Gastroesophageal sphincter (tissue), 4 donors: Measurements from ENCODE around the gene CCNO. TPM values are rescaled to one million over a fixed set of nuclear protein-coding genes. Genes with fewer than 3 reads are reported as not detected.

Source experiments
- ATAC-seq: fragments of 150-250 bp; one replicate; pipeline ENCODE4 v1.9.1; 2016; ENCODE audit warnings: mild to moderate bottlenecking, moderate library complexity
- H3K27ac ChIP-seq, 4 donors: fragments of 200-600 bp; sonication (generic) in 3 of 4; 1 replicate in 3 of 4; 2 replicates in 1 of 4; pipeline ENCODE4 v1.5.1; 2016 to 2019
- H3K27me3 ChIP-seq: fragments of 200-600 bp; sonication (generic); one replicate; pipeline ENCODE4 v1.5.1; 2019
- H3K36me3 ChIP-seq, 2 donors: fragments of 200-600 bp; sonication (generic); one replicate each; pipeline ENCODE4 v1.5.1; 2019; ENCODE audit warnings: control low read depth in 1 of 2
- H3K4me1 ChIP-seq, 3 donors: fragments of 200-600 bp; sonication (generic); 1 replicate in 2 of 3; 2 replicates in 1 of 3; pipeline ENCODE4 v1.5.1; 2016 to 2019; ENCODE audit warnings: control low read depth in 2 of 3
- H3K4me3 ChIP-seq, 2 donors: fragments of 200-600 bp; sonication (generic); one replicate each; pipeline ENCODE4 v1.5.1; 2019; ENCODE audit warnings: mild to moderate bottlenecking in 1 of 2, moderate library complexity in 1 of 2
- H3K9me3 ChIP-seq, 3 donors: fragments of 200-600 bp; sonication (generic); one replicate each; pipeline ENCODE4 v1.5.1; 2017 to 2019; ENCODE audit warnings: control low read depth in 2 of 3
- EP300 ChIP-seq: sonication (generic); formaldehyde crosslinking; IDR thresholded peaks from one replicate; pipeline ENCODE4 v1.6.1; 2017; ENCODE audit warnings: antibody characterized with exemption, mild to moderate bottlenecking
- POLR2A ChIP-seq, 2 donors: fragments of 450-650 bp; IDR thresholded peaks; one replicate each; pipeline ENCODE4 v1.6.1; 2017; ENCODE audit warnings: antibody characterized with exemption in 2 of 2, mild to moderate bottlenecking in 2 of 2, moderate library complexity in 1 of 2
- POLR2AphosphoS5 ChIP-seq: sonication (generic); formaldehyde crosslinking; IDR thresholded peaks from one replicate; pipeline ENCODE4 v1.6.1; 2017; ENCODE audit warnings: antibody characterized with exemption
- WGBS, 2 donors: methylation state at CpG; one replicate each; pipeline ENCODE4 v1.1.5; 2018; ENCODE audit warnings: low coverage in 1 of 2; 5-methylcytosine and 5-hydroxymethylcytosine counted together
- total RNA-seq, 4 donors: library from RNA; depleted of rRNA; stranded (reverse); fragments of >200 nt; gene quantifications; one replicate each; pipeline ENCODE4 v1.1.0, GENCODE V29; 2016
- TF ChIP-seq, protein P1 (sequence below), 4 experiments: fragments of 200-600 bp in 2 of 4; fragments of 450-650 bp in 2 of 4; sonication (generic) in 1 of 4; IDR thresholded peaks; one replicate each; pipeline ENCODE4 v1.5.1; 2017 to 2019; ENCODE audit warnings: antibody characterized with exemption in 4 of 4, mild to moderate bottlenecking in 2 of 4, moderate library complexity in 2 of 4

Gene CCNO
- total RNA-seq, 4 donors from 2014 or later, result not detected

DNA sequence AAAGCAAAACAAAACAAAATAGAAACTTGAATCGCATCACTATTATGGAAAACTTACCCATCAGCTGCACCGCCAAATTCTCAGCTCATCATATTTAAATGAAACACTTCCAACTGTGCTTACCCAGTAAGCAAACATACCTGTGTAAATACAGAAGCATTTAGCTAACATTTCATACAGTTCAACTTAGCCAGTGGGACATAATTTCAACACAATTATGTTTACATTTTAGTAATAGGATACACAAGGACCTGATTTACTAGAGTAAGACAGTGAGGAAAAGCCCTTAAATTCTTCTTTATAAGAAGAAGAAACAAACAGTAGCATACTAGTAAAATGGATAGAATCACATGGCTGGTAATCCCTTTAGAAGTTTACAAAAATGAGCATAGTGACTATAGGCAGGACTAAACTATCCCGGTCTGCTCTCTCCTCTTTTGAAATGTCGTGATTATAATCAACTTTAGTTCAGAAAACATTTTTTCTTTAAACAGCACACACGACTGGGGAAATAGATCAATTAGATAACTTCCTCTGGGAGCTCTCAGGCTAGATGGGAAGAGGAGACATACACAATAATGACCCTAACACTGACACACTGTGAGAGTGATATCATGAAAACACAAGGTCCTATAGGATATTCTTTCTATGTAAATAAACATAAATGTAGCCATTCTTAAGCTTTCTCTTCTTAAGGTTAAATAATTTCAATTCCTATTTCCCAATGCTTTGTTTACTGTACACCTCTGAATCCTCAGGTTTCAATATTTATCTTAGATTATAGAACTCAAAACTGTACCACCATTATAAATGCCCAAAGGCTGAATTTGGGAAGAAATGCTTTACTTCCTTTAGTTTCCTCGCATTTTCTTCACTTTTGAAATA is 44.5 kb downstream of the CCNO start:
- H3K4me1 ChIP-seq, result no peaks in the 10 kb centered on the region
- no peak overlapping the region for H3K27ac ChIP-seq
- ATAC-seq, result no peak
- WGBS, 2 donors, result 58 to 60% methylated on average over 6 of the region's 6 CpGs
- no peak overlapping the region for H3K4me3 ChIP-seq
- TF ChIP-seq POLR2A (IDR thresholded peaks at IDR 0.05) (no peak), EP300 (no peak), POLR2AphosphoS5 (no peak)
- TF ChIP-seq, protein P1, sequence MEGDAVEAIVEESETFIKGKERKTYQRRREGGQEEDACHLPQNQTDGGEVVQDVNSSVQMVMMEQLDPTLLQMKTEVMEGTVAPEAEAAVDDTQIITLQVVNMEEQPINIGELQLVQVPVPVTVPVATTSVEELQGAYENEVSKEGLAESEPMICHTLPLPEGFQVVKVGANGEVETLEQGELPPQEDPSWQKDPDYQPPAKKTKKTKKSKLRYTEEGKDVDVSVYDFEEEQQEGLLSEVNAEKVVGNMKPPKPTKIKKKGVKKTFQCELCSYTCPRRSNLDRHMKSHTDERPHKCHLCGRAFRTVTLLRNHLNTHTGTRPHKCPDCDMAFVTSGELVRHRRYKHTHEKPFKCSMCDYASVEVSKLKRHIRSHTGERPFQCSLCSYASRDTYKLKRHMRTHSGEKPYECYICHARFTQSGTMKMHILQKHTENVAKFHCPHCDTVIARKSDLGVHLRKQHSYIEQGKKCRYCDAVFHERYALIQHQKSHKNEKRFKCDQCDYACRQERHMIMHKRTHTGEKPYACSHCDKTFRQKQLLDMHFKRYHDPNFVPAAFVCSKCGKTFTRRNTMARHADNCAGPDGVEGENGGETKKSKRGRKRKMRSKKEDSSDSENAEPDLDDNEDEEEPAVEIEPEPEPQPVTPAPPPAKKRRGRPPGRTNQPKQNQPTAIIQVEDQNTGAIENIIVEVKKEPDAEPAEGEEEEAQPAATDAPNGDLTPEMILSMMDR (IDR thresholded peaks at IDR 0.05), result no peak
- no peaks in the 10 kb centered on the region for H3K36me3 ChIP-seq
- H3K9me3 ChIP-seq, result no peaks in the 10 kb centered on the region
- H3K27me3 ChIP-seq, result peaks cover 78% of the 10 kb centered on the region

- Histone ChIP-seq H3K36me3 (no peaks in the 10 kb centered on the region), H3K9me3 (peaks cover 0 to 6% (median 0%) of the 10 kb centered on the region in 3 donors), H3K4me1 (no peaks in the 10 kb centered on the region), H3K4me3 (no peak overlapping the region), H3K27ac (no peak overlapping the region), H3K27me3 (peaks cover 74% of the 10 kb centered on the region)
- 32 to 48% methylated on average over 2 to 4 of the region's 4 CpGs for WGBS, 2 donors
- no peak for ATAC-seq
- TF ChIP-seq POLR2AphosphoS5 (no peak), EP300 (no peak), POLR2A (IDR thresholded peaks at IDR 0.05) (no peak)
- TF ChIP-seq, protein P1 (IDR thresholded peaks at IDR 0.05), result no peak
Measured at GRCh38 chr5:55187370-55187769, 46.0 kb downstream of the CCNO start.

Other genes starting within 250 kb of the CCNO start
- gene ESM1, start 248.0 kb downstream of the CCNO start, total RNA-seq, result under 1 TPM in 1 of 4 donors, not detected in 3; 0.13 TPM
- gene GZMK, start 209.4 kb downstream of the CCNO start, total RNA-seq, result 1 to 10 TPM in 2 of 4 donors, under 1 TPM in 1, not detected in 1; 0.19 to 2.6 (median 1.8) TPM
- gene GZMA, start 131.0 kb downstream of the CCNO start, total RNA-seq, result 1 to 10 TPM in 1 of 4 donors, not detected in 3; 3.5 TPM
- gene GPX8, start 73.4 kb downstream of the CCNO start, total RNA-seq, result 10 to 100 TPM in 3 of 4 donors, 1 to 10 TPM in 1; 9.2 to 32.7 (median 11.5) TPM
- not detected for gene CDC20B, start 60.4 kb downstream of the CCNO start, total RNA-seq
- gene MCIDAS, start 6.3 kb downstream of the CCNO start, total RNA-seq, result not detected
- 10 to 100 TPM; 31.8 to 43.3 (median 35.9) TPM for gene DHX29, start 74.1 kb upstream of the CCNO start, total RNA-seq
- gene MTREX, start 74.4 kb upstream of the CCNO start, total RNA-seq, result 10 to 100 TPM; 55.7 to 93.2 (median 61.5) TPM